Activated gamma-delta T cell treated with anti-CD3 and anti-CD28 coated beads, Interleukin-2, amount 50 U/mL, for 16 hours (primary cell): ENCODE results near the gene PLBD2.
"Not testable (repeated sequence)": the region's sequence is repeated elsewhere in the genome, so short reads cannot be mapped to it uniquely, and the experiment has no call there.

Experiments used
- DNase-seq: peaks from one replicate; pipeline ENCODE4 v3.0.0-alpha.2; 2020; ENCODE audit warnings: low read depth

The PLBD2 gene

GRCh38 chr12:113333877-113334785 is 24.3 kb upstream of the PLBD2 start:
- no peak for DNase-seq

DNA sequence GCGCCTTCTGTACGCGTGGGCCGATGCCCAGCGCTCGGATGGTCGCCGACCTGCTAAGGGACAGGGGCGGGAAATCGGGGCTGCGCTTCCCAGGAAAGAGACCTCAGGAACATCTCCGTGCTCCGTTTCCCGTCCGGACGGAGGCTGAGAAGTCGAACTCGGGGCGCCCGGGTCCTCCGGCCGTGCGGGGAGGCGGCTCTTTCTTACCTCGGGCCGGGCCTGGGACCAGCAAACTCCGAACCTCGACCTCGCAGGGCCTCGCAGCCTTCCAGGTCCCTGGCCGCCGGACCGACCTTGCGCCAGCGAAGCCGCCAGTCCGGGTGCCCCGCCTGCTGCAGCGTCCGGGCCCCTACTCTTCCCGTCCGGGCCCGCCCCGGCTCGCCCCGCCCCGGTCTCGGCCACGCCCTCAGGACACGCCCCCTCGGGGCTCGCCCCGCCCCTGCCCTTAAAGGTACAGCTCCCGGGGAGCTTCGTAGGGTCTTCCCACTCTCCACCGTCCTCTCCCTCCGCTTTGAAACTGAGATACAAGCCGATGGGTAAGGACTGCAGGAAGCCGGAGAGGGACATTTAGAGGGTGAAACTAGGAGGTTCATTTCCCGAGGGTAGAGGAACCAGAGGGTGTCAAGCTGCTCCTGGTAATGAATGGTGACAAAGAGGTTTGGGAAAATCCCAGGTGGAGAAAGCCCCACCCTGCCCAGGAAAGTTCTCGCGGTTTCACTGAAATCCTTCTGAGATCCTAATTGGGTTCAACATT is 23.4 kb upstream of the PLBD2 start, which contains the start of gene SLC8B1:
Gene SLC8B1 (minus strand): TSS at position 324 of the 754 bp plus-strand sequence. CDS start 2,231 bp downstream, outside the sequence.
- peak; percentile 80 for DNase-seq

- DNase-seq: no peak
These were observed 18.8 kb upstream of the PLBD2 start for GRCh38 chr12:113339540-113339939.

DNA sequence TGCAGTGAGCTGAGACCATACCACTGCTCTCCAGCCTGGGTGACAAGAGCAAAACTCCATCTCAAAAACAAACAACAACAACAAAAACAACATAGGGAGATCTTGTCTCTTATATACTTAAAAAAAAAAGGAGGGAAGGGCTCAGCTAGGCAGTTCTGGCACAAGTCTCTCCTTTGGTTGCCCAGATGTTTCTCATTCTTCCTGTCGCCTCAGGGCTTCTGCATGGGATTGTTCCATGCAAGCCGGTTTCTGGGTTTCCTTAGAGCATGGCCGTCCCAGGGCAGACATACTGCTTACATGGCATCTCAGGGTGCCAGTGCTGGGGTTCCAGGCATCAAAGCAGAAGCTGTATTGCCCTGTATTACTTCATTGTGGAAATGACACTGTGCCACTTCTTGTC is 18.3 kb upstream of the PLBD2 start:
- no peak for DNase-seq

GRCh38 chr12:113341535-113341934 is 16.9 kb upstream of the PLBD2 start:
- DNase-seq: no peak

GRCh38 chr12:113345318-113345717 is 13.1 kb upstream of the PLBD2 start:
- no peak for DNase-seq

- DNase-seq: no peak
These were observed 12.0 kb upstream of the PLBD2 start for GRCh38 chr12:113346353-113346752.

- DNase-seq: no peak
These were observed 11.3 kb upstream of the PLBD2 start for GRCh38 chr12:113347107-113347506.

DNA sequence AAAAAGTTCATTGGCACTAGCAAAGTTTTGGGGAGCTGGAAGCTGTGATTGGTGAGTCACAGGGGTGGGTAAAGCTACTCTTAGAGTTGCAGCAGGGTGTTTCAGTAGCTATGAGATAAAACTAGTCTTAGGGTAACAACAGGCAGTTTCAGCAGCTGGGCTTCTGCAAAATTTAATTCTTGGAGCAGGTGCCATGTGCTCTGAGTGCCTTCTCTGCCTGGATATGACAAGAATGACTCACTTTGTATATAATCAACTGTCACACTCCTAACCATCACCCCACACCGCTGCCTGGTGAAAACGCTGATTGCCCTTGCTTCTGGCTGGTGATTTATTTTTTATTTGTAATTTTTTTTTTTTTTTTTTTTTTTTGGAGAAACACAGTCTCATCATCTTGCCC is 10.5 kb upstream of the PLBD2 start:
- no peak for DNase-seq

DNA sequence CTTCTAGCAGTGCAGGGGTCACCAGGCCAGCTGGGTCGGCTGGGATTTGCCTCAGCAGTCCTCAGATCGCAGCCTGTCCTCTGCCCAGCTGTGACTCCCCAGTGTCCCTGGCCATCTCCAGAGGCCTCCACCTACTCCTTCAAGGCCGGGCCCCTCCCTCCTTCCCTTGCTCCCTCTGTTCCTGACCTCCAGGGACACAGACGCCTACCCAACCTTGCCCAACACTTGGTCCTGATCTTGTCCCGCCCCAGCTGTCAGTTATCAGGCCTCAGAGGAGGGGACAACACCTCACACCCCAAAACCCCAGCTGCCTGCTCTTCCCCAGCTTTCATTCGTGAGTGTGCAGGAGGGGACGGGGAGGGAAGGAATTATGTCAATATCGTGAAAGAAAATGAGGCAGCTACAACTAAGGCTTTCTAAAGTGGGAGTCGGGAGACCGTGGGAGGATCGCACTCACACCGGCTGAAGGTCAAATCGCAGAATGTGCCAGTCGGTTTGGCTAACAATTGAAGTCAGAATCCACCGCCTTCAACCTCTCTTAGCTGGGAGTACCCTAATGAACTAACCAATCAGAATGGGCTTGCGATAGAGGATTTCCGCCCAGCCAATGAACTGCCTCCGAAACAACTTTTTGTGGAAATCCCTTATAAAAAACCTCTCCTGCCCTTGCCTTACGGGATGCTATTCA is 9.4 kb upstream of the PLBD2 start:
- DNase-seq: no peak

- no peak for DNase-seq
These were observed 7.3 kb upstream of the PLBD2 start for GRCh38 chr12:113351089-113351488.

GRCh38 chr12:113354192-113354591 is 4.2 kb upstream of the PLBD2 start:
- DNase-seq: not testable (repeated sequence)

- no peak for DNase-seq
These were observed 949 bp downstream of the PLBD2 start for GRCh38 chr12:113359133-113359938.

DNA sequence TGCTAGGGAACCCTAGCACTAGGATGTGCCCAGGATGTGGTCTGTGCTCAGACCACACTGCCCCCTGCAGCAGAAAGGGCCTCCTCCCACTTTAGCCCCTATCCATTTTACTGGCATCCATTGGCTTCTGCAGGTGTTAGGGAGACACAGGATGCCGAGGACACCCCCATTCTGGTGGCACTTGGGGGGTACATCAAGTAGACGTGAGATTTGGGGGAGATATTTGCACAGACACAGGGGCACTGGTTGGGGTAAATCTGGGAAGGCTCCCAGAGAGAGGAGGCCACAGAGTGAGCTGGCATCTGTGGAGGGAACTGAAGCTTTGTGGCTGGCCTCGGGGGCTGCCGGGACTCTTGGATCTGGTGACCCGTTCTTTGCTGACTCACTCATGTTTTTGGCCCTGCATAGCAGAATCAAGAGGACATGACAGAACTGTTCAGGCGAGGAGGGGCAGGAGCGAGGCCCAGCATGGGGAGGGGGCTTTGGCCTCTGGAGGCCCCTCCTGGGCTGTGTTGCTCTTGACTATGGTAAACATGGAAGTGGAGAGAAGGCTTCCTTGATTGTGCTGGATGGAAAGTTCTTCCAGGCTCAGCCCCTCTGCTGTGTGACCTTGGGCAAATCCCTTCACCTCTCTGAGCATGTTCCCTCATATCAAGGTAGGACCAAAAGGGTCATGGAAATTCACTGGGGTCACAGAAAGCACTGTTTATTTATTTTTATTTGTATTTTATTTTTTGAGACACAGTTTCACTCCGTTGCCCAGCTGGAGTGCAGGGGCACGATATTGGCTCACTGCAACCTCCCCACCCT is 1.8 kb downstream of the PLBD2 start:
- DNase-seq: no peak

- DNase-seq: no peak
These were observed 3.4 kb downstream of the PLBD2 start for GRCh38 chr12:113361574-113362370.

DNA sequence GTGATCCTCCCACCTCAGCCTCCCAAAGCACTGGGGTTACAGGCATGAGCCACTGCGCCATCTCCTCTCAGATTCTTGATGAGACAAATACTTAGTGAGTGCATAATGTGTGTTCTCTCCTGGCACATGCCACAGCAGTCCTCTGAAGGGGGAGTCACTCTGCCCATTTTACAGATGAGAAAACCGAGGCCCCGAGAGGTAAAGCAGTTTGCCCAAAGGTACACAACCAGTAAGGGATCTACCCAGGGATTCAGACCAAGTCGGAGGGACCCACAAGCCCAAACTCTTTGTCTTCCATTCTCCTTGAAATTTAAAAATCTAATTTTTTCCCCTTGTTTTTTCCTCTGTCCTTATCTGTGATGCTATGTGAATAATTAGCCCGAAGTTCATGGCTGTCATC is 6.3 kb downstream of the PLBD2 start:
- no peak for DNase-seq

GRCh38 chr12:113365639-113366395 is 7.4 kb downstream of the PLBD2 start:
- no peak for DNase-seq

GRCh38 chr12:113366827-113367226 is 8.4 kb downstream of the PLBD2 start:
- DNase-seq: no peak

GRCh38 chr12:113368331-113368730 is 9.9 kb downstream of the PLBD2 start:
- no peak for DNase-seq
